DND-41 (cell line): ENCODE measurements around the gene DGKI.

Source experiments
- CTCF ChIP-seq: IDR thresholded peaks from 2 replicates; pipeline ENCODE4 v1.5.1; 2012; ENCODE audit warnings: borderline replicate concordance, low read length, moderate library complexity, mild to moderate bottlenecking; ENCODE audit not compliant: poor library complexity, severe bottlenecking; ENCODE audit errors: extremely low read depth
- EZH2 ChIP-seq: IDR thresholded peaks from 3 replicates; pipeline ENCODE4 v1.6.1; 2012; ENCODE audit warnings: borderline replicate concordance, low read depth, mild to moderate bottlenecking, moderate library complexity, low read length, inconsistent platforms; ENCODE audit not compliant: severe bottlenecking

GRCh38 chr7:137489880-137490279 is 356.9 kb downstream of the DGKI start:
- TF ChIP-seq CTCF (no peak), EZH2 (no peak)
